ENCODE data around the gene INSIG1.

Gene INSIG1

GRCh38 chr7:155306673-155307470, 9.2 kb downstream of the INSIG1 start:
- no peak overlapping the region for H2AFZ ChIP-seq (ENCODE audit: low read length)
- peak overlapping the region; percentile 100 for H3K4me2 ChIP-seq (ENCODE audit: low read depth, low read length, poor library complexity, severe bottlenecking)
- H3K4me3 ChIP-seq (ENCODE audit: low read length, poor library complexity, severe bottlenecking) = peak overlapping the region; percentile 84
- peaks cover 72% of the 10 kb centered on the region for H3K79me2 ChIP-seq (ENCODE audit: insufficient read depth, low read length)
- no peaks in the 10 kb centered on the region for H3K9me2 ChIP-seq (replicated peaks; ENCODE audit: low read depth, low read length)
- H3F3A ChIP-seq (ENCODE audit: low read depth) = peaks cover 33% of the 10 kb centered on the region
- H4K20me1 ChIP-seq (ENCODE audit: insufficient read depth, low read length, poor library complexity, severe bottlenecking) = peaks cover 87% of the 10 kb centered on the region
- TF ChIP-seq EZH2phosphoT487 (IDR thresholded peaks at IDR 0.05; ENCODE audit: borderline replicate concordance) (no peak), CTCF (conservative IDR thresholded peaks at IDR 0.05; ENCODE audit: low read length) (no peak)
- no peaks in the 10 kb centered on the region for H3K9me3 ChIP-seq (ENCODE audit: insufficient read depth, low read depth, low read length)
- H3K9ac ChIP-seq (ENCODE audit: low read depth, low read length, poor library complexity, severe bottlenecking) = peak overlapping the region; percentile 35
- H3K4me1 ChIP-seq (ENCODE audit: insufficient read depth, low read length, poor library complexity, severe bottlenecking) = peaks cover 52% of the 10 kb centered on the region
- peaks cover 88% of the 10 kb centered on the region for H3K36me3 ChIP-seq (ENCODE audit: insufficient read depth, low read length)
- H3K27me3 ChIP-seq (ENCODE audit: insufficient read depth, low read length, poor library complexity, severe bottlenecking) = no peaks in the 10 kb centered on the region

- Histone ChIP-seq H3K79me2 (ENCODE audit: insufficient read depth, low read length) (peaks cover 56% of the 10 kb centered on the region), H3K36me3 (ENCODE audit: insufficient read depth, low read length) (peaks cover 72% of the 10 kb centered on the region), H3K9me2 (replicated peaks; ENCODE audit: low read depth, low read length) (no peaks in the 10 kb centered on the region), H3K9me3 (ENCODE audit: insufficient read depth, low read depth, low read length) (no peaks in the 10 kb centered on the region), H3K4me1 (ENCODE audit: insufficient read depth, low read length, poor library complexity, severe bottlenecking) (peaks cover 36% of the 10 kb centered on the region), H3K4me2 (ENCODE audit: low read depth, low read length, poor library complexity, severe bottlenecking) (peak overlapping the region; percentile 3), H3K4me3 (ENCODE audit: low read length, poor library complexity, severe bottlenecking) (no peak overlapping the region), H4K20me1 (ENCODE audit: insufficient read depth, low read length, poor library complexity, severe bottlenecking) (peaks cover 71% of the 10 kb centered on the region), H3K27me3 (ENCODE audit: insufficient read depth, low read length, poor library complexity, severe bottlenecking) (no peaks in the 10 kb centered on the region), H3K9ac (ENCODE audit: low read depth, low read length, poor library complexity, severe bottlenecking) (no peak overlapping the region), H2AFZ (ENCODE audit: low read length) (no peak overlapping the region), H3F3A (ENCODE audit: low read depth) (peaks cover 38% of the 10 kb centered on the region)
- no peak for TF ChIP-seq CTCF (conservative IDR thresholded peaks at IDR 0.05; ENCODE audit: low read length)
- TF ChIP-seq EZH2phosphoT487 (IDR thresholded peaks at IDR 0.05; ENCODE audit: borderline replicate concordance) = no peak
Measured at GRCh38 chr7:155308330-155309020, 10.8 kb downstream of the INSIG1 start.

- no peaks in the 10 kb centered on the region for H3K9me2 ChIP-seq (replicated peaks; ENCODE audit: low read depth, low read length)
- no peak overlapping the region for H3K4me3 ChIP-seq (ENCODE audit: low read length, poor library complexity, severe bottlenecking)
- no peak overlapping the region for H3K9ac ChIP-seq (ENCODE audit: low read depth, low read length, poor library complexity, severe bottlenecking)
- H3K4me2 ChIP-seq (ENCODE audit: low read depth, low read length, poor library complexity, severe bottlenecking) = peak overlapping the region; percentile 3
- TF ChIP-seq EZH2phosphoT487 (IDR thresholded peaks at IDR 0.05; ENCODE audit: borderline replicate concordance) = no peak
- no peak for TF ChIP-seq CTCF (conservative IDR thresholded peaks at IDR 0.05; ENCODE audit: low read length)
- peaks cover 38% of the 10 kb centered on the region for H3F3A ChIP-seq (ENCODE audit: low read depth)
- no peak overlapping the region for H2AFZ ChIP-seq (ENCODE audit: low read length)
- H3K4me1 ChIP-seq (ENCODE audit: insufficient read depth, low read length, poor library complexity, severe bottlenecking) = peaks cover 31% of the 10 kb centered on the region
- H3K79me2 ChIP-seq (ENCODE audit: insufficient read depth, low read length) = peaks cover 51% of the 10 kb centered on the region
- H4K20me1 ChIP-seq (ENCODE audit: insufficient read depth, low read length, poor library complexity, severe bottlenecking) = peaks cover 66% of the 10 kb centered on the region
- H3K9me3 ChIP-seq (ENCODE audit: insufficient read depth, low read depth, low read length) = no peaks in the 10 kb centered on the region
- H3K27me3 ChIP-seq (ENCODE audit: insufficient read depth, low read length, poor library complexity, severe bottlenecking) = no peaks in the 10 kb centered on the region
- H3K36me3 ChIP-seq (ENCODE audit: insufficient read depth, low read length) = peaks cover 67% of the 10 kb centered on the region
Measured at GRCh38 chr7:155309021-155309338, 11.3 kb downstream of the INSIG1 start.

Measured in Loucy (cell line).